Endothelial cell of umbilical vein (primary cell): ENCODE data around the gene TRAPPC2.

Experiments used
- CTCF ChIP-seq, 2 donors: IDR thresholded peaks; 1 replicate in 1 of 2; 2 replicates in 1 of 2; pipeline ENCODE4 v1.5.1; 2011; ENCODE audit warnings: low read length in 2 of 2, mild to moderate bottlenecking in 2 of 2, moderate library complexity in 2 of 2, control low read depth in 1 of 2, inconsistent platforms in 1 of 2, low read depth in 1 of 2; ENCODE audit not compliant: insufficient read depth in 1 of 2; ENCODE audit errors: extremely low read depth in 1 of 2
- EZH2 ChIP-seq: IDR thresholded peaks from 2 replicates; pipeline ENCODE4 v1.6.1; 2012; ENCODE audit warnings: borderline replicate concordance, low read depth, mild to moderate bottlenecking, moderate library complexity, low read length, inconsistent platforms; ENCODE audit not compliant: severe bottlenecking
- FOS ChIP-seq: IDR thresholded peaks from 2 replicates; pipeline ENCODE4 v1.6.1; 2011; ENCODE audit warnings: mild to moderate bottlenecking, low read length, moderate library complexity, borderline replicate concordance; ENCODE audit not compliant: insufficient read depth
- JUN ChIP-seq: IDR thresholded peaks from 2 replicates; pipeline ENCODE4 v1.6.1; 2011; ENCODE audit warnings: borderline replicate concordance, low read depth; ENCODE audit not compliant: insufficient read length, insufficient read depth
- POLR2AphosphoS5 ChIP-seq: IDR thresholded peaks from 2 replicates; pipeline ENCODE4 v1.6.1; 2012; ENCODE audit warnings: low read depth, mild to moderate bottlenecking, control low read depth, low read length, moderate library complexity; ENCODE audit not compliant: insufficient read depth

GRCh38 chrX:13699183-13699826 is 35.1 kb downstream of the TRAPPC2 start:
- TF ChIP-seq CTCF (IDR thresholded peaks at IDR 0.05; ENCODE audit: extremely low read depth in 1 of 2, insufficient read depth in 1 of 2, low read depth in 1 of 2, low read length in 2 of 2) (no peak), POLR2AphosphoS5 (no peak), FOS (no peak), JUN (no peak), EZH2 (no peak)
